HCEC 1CT (cell line): ENCODE results near the gene RIMBP2.

Source experiments
- DNase-seq: peaks from one replicate; pipeline ENCODE4 v3.0.0-alpha.2; 2017

The RIMBP2 gene

GRCh38 chr12:130391186-130391585 lies 324.9 kb downstream of the RIMBP2 start:
- no peak for DNase-seq

DNA sequence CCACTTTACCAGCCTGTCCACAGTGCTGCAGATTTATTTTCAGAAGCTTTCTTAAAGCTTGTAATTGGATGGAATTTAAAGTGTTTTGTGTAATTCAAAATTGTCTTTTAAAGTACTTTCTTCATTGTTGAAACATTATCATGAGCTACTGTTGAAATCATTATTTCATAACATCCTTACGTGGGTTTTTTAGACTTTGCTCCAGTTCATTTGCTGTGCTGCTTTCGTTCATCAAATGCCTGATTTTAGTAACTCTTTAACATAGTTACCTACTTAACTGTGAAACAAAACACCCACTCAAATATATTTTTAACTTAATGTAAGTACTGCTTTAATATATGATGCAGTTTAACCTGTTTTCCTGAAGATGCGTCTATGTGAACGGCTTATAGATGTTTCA lies 330.9 kb downstream of the RIMBP2 start:
- DNase-seq: no peak

- DNase-seq: no peak
These were observed 331.9 kb downstream of the RIMBP2 start for GRCh38 chr12:130384234-130384633.

- no peak for DNase-seq
These were observed 333.3 kb downstream of the RIMBP2 start for GRCh38 chr12:130382818-130383217.

DNA sequence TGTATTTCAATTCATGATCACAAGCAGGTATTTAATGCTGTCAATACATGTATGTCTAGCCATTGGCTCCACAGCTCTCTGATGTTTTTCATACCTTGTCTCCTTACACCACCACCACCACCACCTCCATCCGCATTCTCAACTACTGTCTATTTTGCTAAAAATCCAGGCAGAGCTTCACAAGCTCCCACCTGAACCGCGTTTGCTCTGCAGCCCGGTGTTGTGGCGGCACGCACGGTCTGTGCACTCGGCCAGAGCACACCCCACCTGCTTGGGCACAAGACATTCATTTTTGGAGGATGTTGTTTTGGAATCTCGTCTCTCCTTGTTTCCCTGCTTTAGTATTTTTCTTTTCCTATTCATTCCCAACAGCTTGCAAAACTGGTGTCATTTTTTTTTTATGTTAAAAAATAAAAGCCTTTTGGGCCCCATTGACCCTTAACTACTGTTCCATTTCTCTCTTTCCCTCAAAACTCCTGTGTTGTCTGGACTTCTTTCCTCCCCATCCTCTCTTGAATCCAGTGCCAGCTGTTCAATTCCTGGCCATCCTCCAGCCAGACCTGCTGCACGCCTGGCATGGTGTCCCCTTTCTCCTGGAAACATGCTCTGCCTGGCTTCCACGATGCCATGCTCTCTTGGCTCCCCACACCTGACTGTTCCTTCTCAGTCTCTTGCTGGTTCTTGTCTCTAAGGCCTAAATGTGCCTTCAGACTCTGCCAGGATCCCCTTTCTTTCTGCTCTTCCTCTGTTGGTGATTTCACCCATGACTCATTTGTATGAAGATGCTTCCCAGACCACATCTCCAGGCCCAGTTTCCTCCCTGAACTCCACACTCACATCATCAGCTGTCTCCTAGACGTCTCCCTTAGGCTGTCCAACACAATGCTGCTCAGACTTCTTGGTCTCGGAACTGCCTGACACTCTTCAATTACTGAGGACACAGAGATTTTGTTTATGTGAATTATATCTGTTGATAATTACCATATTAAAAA lies 340.5 kb downstream of the RIMBP2 start:
- DNase-seq: no peak

GRCh38 chr12:130374083-130374482 lies 342.0 kb downstream of the RIMBP2 start:
- DNase-seq: no peak

- no peak for DNase-seq
These were observed 343.2 kb downstream of the RIMBP2 start for GRCh38 chr12:130372936-130373335.

DNA sequence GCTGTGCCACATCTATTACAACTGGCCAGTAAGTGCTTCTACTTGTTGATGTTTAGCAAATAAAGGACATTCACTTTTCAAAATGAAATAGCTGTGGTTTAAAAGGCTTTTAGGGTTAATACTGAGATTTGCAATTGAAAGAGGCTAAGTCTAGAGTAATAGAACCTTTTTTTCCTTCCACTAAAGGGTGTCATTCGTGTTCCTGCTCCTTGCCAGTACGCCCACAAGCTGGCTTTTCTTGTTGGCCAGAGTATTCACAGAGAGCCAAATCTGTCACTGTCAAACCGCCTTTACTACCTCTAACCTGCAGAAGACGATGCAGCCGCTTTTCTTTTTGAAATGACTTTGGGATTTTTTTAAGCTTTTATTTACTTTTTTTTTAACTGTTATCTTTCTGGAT lies 344.8 kb downstream of the RIMBP2 start:
- DNase-seq: no peak

- DNase-seq: no peak
These were observed 346.3 kb downstream of the RIMBP2 start for GRCh38 chr12:130369816-130370215.

DNA sequence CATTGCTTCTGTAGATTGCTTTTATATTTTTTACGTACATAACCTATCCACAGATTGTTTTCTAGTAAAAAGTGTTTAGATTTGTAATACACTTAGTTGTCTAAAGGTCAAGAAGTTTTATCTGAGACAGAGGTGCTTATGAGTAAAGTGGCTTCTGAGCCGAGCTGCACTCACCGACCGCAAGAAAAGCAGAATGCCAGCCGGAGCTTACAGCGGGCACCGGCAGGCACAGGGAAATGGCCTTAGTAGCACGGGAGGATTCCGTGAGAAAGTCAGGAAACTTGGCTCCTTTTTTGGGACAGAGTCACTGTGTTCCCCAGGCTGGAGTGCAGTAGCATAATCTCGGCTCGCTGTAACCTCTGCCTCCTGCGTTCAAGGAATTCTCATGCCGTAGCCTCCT lies 348.6 kb downstream of the RIMBP2 start:
- no peak for DNase-seq

GRCh38 chr12:130367003-130367402 lies 349.1 kb downstream of the RIMBP2 start:
- DNase-seq: no peak

DNA sequence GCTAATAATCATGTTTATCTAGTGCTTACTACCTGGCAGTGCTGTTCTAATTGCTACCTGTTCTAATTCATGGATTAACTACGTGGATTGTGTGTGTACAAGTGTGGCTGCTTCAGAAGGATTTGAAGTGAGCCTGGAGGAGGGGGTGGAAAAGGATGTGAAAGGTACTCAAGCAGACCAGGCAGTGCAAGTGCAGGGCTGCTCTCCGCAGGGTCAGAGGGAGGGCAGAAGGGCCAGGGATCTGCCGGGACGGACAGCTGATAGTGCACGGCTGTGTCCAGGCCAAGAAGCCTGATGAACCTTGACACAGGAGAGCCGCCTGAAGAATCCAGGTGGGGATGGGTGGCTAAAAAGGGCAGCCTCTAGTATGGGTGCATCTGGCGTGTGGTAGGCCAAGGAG lies 349.9 kb downstream of the RIMBP2 start:
- no peak for DNase-seq

DNA sequence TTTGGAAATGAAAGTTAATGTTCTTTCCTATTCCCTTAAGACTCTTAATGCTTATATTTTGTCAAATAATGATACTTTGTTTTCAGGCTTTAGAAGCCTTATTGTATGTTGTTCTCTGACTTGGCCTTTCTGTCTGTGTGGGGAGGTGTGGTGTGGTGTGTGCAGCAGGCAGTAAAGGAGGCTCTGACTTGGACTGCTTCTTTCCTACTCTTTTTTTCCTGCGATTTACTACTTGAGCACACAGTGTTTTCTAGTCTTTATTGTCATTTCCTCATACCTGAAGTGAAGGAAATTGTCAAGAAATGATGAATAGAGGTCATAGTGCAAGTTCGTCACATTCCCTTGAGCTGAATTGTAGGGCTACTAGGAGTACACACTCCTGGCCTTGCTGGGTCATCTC lies 351.5 kb downstream of the RIMBP2 start:
- DNase-seq: no peak

GRCh38 chr12:130362060-130362459 lies 354.0 kb downstream of the RIMBP2 start:
- DNase-seq: no peak

DNA sequence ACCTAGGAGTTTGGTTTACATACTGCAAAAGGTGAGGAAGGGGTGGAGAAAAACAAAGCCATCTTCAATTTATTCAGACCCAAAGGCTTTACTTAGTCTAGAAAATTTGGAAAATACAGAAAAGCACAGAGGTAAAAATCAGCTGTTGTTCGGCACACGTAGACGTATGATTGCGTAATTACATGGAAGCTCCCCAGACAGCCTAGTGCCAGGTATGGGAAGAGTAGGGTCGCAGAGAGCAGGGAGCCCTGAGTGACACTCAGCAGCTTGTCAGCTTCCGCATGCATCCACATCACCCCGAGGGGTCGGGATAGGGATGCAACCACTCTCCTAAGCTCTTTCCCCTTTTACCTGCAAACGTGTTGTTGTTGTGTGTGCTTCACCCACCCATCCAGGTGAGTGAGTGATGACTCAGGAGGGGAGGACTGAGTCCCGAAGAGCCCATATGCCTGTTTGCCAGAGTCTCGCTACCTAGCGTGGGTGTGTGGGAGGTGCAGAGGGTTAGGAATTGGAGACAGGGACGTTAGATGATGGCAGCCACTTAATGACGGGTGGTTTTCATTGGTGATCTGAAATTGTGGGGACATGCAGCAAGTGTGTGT lies 358.3 kb downstream of the RIMBP2 start:
- DNase-seq: no peak

DNA sequence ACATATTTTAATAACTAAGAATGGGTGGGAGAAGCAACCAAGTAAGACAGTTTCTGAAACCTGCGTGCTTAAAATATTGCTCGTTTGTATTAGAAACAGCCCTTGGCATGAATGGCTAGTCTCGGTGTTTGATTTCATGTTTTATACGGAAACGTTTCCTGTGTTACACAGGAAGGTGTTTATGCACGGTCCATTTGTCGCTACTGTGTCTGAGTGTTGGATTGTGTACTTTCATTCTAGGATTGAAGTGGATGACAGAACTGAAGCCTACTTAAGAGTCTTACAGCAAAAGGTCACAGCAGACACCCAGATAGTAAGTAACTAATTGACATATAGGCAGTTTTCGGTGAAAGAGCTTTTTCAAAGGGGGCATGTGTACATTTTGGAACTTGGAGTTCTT lies 358.9 kb downstream of the RIMBP2 start:
- no peak for DNase-seq

GRCh38 chr12:130356222-130356621 lies 359.9 kb downstream of the RIMBP2 start:
- DNase-seq: no peak

- DNase-seq: no peak
These were observed 361.7 kb downstream of the RIMBP2 start for GRCh38 chr12:130354407-130354806.

DNA sequence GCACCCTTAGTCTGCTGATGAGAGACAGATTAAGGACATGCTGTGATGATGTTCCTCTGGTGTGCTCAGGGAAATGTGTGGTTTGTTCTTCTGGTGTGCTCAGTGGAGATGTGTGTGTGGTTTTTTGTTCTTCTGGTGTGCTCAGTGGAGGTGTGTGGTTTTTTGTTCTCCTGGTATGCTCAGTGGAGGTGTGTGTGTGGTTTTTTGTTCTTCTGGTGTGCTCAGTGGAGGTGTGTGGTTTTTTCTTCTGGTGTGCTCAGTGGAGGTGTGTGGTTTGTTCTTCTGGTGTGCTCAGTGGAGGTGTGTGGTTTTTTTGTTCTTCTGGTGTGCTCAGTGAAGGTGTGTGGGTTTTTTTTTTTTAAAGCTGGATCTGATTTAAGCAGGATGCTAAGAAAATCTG lies 363.0 kb downstream of the RIMBP2 start:
- DNase-seq: no peak

DNA sequence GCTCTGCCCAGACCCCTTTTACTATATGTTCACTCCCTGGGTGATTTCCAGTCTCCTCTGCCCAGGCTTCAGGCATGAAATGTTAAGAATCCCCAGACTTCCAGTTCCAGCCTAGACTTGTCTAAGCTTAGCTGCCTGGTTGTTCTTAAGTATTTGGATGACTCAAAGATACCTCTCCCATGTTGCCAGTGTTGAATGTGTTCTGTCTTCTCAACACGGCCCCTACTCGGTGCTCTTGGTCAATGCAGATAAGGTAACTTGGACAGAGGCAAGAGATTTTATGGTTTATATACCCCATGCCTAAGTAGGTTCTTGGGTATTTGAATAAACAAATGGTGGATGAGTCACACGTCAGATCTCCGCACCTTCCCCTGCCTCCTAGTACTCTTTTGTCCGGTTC lies 364.8 kb downstream of the RIMBP2 start:
- no peak for DNase-seq

- DNase-seq: no peak
These were observed 365.4 kb downstream of the RIMBP2 start for GRCh38 chr12:130350715-130351114.

- no peak for DNase-seq
These were observed 368.5 kb downstream of the RIMBP2 start for GRCh38 chr12:130347588-130347987.
